Inferior parietal cortex (tissue), 1 donor: ENCODE data around the gene MZF1.
A peak's percentile ranks its signal among the peaks of the same experiment; 100 is the strongest.

Experiments
- DNase-seq: peaks from one replicate; pipeline ENCODE4 v3.0.0-alpha.2; 2016; ENCODE audit errors: extremely low spot score

The MZF1 gene

DNA sequence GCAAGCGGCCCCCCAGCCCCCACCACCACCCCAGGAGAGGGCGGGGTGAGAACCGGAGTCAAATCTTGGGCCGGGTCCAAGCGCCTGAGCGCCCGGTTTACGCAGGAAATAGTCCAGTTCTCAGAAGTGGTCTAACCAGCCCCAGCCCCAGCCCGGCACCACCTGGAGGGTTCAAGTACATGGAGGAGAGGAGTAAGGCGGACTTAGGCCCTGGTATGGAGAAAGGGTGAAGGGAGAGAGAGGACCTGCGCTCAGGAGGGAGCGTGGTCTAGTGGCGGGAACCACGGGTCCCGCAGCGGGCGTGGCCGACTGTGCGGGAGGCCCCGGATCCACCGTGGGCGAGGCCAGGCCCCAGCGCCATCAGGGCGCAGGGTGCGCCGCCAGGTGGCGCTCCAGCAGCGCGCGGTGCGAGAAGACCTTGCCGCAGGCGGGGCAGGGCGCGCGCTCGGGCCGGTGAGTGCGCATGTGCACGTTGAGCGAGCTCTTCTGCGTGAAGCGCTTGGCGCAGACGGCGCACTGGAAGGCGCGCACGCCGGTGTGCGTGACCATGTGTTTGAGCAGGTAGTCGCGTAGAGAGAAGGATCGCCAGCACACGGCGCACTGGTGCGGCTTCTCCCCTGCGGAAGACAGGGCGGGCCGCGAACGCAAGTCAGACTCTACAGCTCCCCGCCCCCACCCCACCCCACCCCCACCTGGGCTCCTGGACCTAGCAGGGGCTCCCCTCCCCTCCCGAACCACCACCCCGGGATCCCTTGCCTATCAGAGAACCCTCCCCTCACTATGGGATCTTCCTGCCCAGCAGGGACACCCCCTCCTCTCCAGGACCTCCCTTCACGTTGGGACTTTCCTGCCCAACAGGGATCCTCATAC lies 59.2 kb downstream of the MZF1 start:
- peak; percentile 89 for DNase-seq

DNA sequence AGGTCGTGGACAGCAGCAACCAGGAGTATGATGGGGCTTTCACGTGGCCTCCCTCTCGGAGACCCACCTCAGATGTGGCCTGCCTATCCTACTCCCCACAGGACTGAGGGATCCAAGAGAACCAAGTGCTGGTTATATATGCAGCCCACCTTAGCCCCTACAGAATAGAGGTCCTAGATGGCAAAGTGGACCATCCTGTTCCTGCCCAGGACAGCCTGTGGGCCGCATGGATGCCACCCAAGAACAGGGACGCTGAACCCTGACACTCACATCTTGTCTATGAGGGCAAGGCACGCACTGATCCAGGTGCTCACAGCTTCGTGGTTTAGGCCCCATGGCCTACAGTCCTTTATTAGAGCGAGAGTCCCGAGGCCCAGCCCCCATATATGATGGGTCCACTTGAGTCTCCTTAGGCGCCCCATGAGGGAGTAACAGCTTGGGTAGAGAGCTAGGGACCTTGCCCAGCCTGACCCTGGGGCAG lies 59.9 kb downstream of the MZF1 start:
- no peak for DNase-seq
